ENCODE measurements around the gene IL1R2. TPM values are rescaled to one million over a fixed set of nuclear protein-coding genes. Genes with fewer than 3 reads are reported as not detected.

IL1R2 gene
- total and polyA plus RNA-seq, 2 of the 13 experiments (the other 11 are each of a cell fraction or from before 2014, with no cell fraction given), result 3.6 to 7.3 TPM

GRCh38 chr2:102073168-102073724, 81.5 kb downstream of the IL1R2 start:
- H3K9ac ChIP-seq (ENCODE audit: insufficient read depth, low read depth, low read length), result no peak overlapping the region
- no peaks in the 10 kb centered on the region for H4K20me1 ChIP-seq (ENCODE audit: insufficient read depth, low read length)
- H2AFZ ChIP-seq (ENCODE audit: low read length), result no peak overlapping the region
- H3K79me2 ChIP-seq (ENCODE audit: insufficient read depth, low read length), result peaks cover 4% of the 10 kb centered on the region
- peaks cover 61% of the 10 kb centered on the region for H3K4me1 ChIP-seq (ENCODE audit: insufficient read depth, low read length)
- POLR2A ChIA-PET, result interaction anchor here (0.9 to 1.2 kb wide), 4 partner anchors 9 to 69 kb away, joined by 3 to 6 read pairs (median 3); no protein-coding TSS in a partner anchor
- CTCF ChIA-PET (ENCODE audit: low intra/inter-chr PET ratio, low total read pairs), result no interaction called here
- no peak for DNase-seq (ENCODE audit: low spot score)
- in situ Hi-C loops (cut with HindIII; ENCODE audit: extremely low pct_ligation_motif_present, low pct_unique_long_range_greater_than_20kb) (no loop called here), intact Hi-C loops (cut with micrococcal nuclease; ENCODE audit: unreplicated experiment) (no loop called here)
- no peaks in the 10 kb centered on the region for H3K27me3 ChIP-seq (ENCODE audit: control insufficient read depth in 1 of 2, insufficient read depth in 2 of 2, low read length in 2 of 2)
- no peak for FAIRE-seq
- H3K4me3 ChIP-seq (replicated peaks in 1 of 3; ENCODE audit: insufficient read depth in 1 of 3, low read depth in 2 of 3, low read length in 3 of 3), result no peak overlapping the region
- no peaks in the 10 kb centered on the region for H3K9me3 ChIP-seq (ENCODE audit: low read length)
- H3K36me3 ChIP-seq (replicated peaks in 1 of 2; ENCODE audit: control insufficient read depth in 1 of 2, insufficient read depth in 2 of 2, low read length in 2 of 2), result no peaks in the 10 kb centered on the region
- no peak for ATAC-seq
- WGBS (ENCODE audit: low lambda C conversion rate), result 95% methylated on average over 2 of the region's 2 CpGs
- no peak overlapping the region for H3K4me2 ChIP-seq (ENCODE audit: low read depth, low read length)
- no peak overlapping the region for H3K27ac ChIP-seq (ENCODE audit: extremely low read length, insufficient read depth, low read length)
- no TSS peak for BruUV-seq (replicated peaks)
- TF ChIP-seq PBX2 (CRISPR knock-in tag; IDR thresholded peaks at IDR 0.05), result peak; percentile 58; the same call in 1 of the 2 replicates
- no peak for TF ChIP-seq ARNTL (CRISPR knock-in tag; IDR thresholded peaks at IDR 0.05)
- no peak for TF ChIP-seq KIAA2018 (CRISPR knock-in tag; IDR thresholded peaks at IDR 0.05; ENCODE audit: borderline replicate concordance)
- no peak for TF ChIP-seq RBM22 (optimal IDR thresholded peaks at IDR 0.05; ENCODE audit: low read length)
- TF ChIP-seq ZNF687 (CRISPR knock-in tag; IDR thresholded peaks at IDR 0.05), result no peak
- TF ChIP-seq MXI1 (IDR thresholded peaks at IDR 0.05; ENCODE audit: borderline replicate concordance, low read depth, low read length), result no peak
- no peak for TF ChIP-seq FIP1L1 (IDR thresholded peaks at IDR 0.05; ENCODE audit: borderline replicate concordance, insufficient read depth, low read depth, low read length)
- no peak for TF ChIP-seq BATF2 (CRISPR knock-in tag; IDR thresholded peaks at IDR 0.05)
- TF ChIP-seq MAFF (IDR thresholded peaks at IDR 0.05; ENCODE audit: low read depth, low read length), result peak; percentile 71
